ENCODE results near the gene NLRP9.

Gene NLRP9

DNA sequence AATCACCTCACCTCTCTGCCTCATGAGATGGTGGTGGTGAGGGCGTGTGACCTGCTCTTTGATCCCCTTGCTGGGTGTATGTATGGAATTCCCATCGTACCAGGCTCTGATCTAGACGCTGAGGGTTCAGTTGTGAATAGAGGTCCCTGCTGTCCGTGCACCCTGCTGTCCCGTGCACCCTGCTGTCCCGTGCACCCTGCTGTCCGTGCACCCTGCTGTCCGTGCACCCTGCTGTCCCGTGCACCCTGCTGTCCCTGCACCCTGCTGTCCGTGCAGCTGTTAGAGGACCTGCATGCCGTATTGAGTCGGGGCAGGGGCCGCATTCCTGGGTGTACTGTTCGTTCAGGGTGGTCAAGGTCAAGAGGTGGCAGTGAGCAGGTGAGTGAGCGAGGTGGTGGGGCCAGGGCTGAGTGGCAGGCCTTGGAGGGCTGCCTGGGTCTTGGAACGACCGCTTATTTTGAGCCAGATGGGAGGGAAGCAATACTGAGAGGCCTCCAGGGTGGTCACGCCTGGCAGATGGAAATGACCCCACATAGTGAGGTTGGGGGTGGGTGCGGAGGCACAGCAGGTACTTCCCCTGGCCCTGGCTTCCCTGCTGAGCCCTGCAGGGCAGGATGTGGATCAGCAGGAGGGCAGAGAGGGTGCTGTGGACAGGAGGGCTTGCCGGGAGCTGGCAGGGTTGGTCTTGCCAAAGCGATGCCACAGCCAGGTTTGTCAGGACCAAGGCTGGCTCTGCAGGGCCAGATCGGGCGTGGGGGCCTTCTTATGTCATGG, 67.7 kb downstream of the NLRP9 start:
- DNase-seq: no peak

DNA sequence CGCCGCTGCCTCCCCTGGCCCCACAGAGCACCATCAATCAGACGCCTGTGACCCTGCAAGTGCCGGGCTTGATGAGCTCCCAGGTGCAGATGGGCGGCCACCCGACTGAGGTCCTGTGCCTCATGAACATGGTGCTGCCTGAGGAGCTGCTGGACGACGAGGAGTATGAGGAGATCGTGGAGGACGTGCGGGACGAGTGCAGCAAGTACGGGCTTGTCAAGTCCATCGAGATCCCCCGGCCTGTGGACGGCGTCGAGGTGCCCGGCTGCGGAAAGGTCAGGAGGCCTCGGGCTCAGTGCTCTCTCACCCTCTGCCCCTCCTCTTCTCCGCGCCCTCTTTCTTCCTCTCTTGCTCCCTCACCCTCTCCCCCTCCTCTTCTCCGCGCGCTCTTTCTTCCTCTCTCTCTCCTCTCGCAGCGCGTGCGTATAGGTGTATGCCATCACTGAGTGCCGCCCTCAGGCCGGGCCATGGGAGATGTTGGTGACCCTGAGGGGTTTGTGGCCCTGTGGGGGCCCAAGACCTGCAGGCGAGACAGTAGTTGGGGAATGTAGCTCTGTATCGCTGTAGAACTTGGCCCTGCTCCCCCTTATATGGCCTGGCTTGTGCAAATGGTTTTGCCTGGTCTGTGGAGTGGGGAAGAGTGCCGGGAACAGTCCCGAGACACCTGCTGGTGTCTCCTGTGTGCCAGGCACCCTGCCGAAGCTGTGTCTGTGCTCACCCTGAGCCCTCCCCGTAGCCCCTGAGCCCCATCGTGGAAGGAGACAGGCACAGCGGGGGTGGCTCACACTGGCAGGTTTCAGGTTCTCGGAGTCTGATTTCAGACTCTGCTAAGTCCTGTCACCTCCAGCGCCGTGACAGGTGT, 68.6 kb downstream of the NLRP9 start:
- DNase-seq: no peak

DNA sequence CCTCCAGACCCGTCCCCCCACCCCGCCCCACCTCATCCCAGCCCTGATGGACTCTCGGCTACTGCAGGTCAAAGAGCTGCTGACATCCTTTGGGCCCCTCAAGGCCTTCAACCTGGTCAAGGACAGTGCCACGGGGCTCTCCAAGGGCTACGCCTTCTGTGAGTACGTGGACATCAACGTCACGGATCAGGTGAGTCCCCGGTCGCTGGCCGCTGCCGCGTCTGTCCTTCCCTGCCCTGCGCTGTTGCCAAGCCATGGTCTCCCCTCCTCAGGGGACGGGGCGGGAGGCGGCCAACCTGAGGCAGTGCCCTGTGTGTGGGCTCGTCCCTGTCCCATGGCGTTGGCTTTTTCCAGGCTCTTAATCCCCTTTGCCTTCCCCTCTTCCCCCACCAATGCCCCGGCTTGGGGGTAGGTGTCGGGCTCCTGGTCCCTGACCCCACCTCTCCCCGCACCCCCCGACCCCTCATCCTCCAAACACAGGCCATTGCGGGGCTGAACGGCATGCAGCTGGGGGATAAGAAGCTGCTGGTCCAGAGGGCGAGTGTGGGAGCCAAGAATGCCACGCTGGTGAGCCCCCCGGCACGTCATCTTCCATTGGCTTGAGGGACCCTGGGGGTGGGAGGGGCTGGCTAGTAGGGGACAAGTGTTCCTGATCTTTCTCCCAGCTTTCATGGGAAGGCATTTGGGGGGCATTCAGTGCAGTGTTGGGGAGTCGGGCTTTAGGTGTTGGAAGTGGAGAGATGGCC, 69.4 kb downstream of the NLRP9 start:
- DNase-seq: no peak

DNA sequence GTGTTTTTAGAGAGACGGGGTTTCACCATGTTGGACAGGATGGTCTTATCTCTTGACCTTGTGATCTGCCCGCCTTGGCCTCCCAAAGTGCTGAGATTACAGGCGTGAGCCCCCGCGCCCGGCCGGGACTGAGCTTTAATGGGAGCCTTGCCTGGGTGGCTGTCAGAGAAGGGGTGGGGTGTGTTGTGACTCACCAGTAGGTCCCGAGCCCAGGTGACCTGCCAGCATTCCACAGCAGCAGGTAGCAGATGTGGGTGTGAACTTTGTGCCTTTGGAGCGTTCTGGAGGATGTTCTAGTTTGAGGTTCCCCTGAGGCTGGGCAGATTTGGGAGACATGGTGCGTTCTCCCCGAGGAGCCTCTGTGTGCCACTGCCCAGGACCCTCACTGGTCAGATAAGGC, 70.2 kb downstream of the NLRP9 start:
- DNase-seq: no peak

DNA sequence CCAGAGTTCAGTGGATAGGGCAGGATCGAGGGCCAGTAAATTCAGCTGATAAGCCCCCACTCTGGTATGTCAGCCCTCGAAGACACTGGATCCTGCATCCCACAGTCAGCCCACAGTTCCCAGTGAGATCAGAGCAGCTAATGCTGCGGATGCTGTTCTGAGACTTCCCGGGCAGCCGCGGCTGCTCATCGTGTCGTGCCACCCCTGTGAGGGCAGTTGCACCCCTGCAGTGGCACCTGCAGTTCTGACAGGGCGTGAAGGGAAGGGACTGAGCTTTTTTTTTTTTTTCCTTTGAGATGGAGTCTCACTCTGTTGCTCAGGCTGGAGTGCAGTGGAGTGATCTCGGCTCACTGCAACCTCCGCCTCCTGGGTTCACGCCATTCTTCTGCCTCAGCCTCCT, 70.7 kb downstream of the NLRP9 start:
- no peak for DNase-seq

DNA sequence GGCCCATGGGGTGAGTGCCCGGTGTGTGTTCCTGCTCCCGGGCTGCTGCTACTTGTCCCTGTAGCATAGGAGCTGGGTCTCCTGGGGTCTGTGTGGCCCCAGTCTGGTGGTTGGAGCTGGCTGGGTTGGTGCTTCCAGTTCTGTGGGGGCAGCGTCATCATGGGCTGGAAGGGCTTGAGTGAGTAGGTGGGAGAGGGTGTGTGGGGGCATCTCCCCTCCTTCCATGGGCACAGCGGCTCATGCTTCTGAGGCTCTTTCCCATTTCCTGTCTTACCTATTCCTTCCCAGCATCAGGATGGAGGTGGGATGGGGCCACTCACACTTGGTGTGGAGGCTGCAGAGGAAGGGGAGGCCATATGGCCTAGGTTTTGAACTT, 71.2 kb downstream of the NLRP9 start:
- DNase-seq: no peak

DNA sequence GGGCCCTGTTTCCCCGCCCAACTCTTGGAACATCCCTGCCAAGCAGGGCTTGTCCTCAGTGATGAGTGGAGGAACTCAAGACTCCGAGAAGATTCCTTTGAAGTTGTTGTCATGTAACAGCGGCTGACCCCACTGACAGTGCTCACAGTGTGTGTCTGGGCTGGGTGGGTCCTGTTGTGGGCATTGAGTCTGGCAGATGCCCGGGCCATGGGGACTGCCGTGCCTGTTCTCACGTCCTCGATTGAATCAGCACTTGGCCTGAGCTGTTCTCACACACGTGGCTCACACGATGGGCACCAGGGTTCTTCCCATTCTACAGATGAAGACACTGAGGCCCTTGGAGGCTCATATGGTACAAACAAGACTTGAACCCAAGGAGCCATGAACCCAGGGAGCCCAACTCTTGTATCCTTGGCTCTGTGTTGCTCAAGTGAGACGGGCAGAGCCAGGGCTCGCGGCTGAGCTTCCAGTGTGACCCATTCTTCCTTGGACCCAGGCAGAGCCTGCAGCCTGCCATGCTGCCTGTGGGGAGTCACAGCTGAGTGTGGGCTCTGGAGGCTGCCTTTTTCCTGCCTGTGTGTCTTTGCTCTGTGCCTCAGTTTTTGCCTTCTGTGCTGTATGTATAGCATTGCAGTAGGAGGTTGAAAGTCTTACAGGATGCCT, 71.7 kb downstream of the NLRP9 start:
- DNase-seq: no peak

DNA sequence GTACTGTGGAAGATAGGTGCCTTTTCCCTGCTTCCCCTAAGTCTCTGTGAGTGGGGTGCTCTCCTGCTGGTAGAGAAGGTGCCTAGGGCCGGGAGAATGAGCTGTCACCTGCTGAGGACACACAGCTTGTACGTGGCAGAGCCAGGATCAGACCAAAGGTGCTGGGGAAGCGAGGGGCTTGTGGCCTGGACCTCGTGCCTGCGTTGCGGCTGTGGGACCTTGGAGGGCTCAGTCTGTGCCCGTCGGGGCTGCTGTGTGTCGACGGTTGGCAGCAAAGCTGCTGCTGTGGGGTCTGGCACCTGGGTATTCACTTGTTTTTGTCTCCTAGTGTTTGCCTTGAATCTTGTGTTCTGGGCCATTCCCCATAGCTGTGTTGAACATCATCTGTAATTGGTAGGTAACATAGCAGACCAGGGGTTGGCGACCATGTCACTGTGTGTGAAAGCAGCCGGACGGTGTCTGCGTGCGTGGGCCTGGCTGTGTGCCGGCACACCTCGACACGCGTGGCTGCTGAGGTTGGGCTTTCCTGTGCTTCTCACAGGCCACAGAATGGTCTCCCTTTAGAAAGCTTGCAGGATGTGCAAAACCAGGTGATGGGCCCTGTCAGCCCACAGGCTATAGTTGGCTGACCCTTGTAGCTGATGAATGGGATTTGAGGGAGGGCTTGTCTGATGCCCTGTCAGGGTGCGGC, 74.2 kb downstream of the NLRP9 start:
- no peak for DNase-seq

DNA sequence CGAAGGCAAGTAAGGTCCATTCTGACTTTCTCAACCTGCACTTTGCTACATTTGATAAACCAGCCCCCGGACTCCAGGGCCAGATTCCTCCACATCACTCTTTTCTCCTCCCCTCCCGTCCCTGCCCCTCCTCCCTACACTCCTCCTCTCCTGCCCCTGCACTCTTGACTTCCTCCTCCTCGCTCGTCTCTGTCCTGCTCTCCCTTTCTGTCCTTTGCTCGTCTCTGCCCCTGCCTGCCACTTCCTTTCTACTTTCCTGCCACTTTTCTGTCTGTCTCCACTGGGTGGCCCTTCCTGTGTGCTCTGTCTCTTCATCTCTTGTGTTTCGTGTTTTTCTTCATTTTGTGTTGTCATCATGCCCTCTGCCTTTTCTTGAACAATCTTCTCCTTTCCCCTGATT, 76.4 kb downstream of the NLRP9 start:
- no peak for DNase-seq

DNA sequence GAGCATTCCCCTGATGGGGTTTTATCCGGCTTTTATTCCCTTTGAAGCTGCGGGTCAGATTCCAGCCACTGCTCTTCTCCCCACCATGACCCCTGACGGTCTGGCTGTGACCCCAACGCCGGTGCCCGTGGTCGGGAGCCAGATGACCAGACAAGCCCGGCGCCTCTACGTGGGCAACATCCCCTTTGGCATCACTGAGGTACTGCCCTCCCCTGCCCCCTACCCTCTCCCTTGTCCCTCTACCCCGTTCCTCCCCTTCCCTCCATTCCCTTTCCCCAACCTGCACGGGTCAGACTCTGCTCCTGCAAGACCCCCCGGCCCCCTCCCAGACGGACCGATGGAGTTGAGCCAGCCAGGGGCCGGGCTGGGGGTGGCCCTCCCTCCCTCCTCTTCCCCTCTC, 77.2 kb downstream of the NLRP9 start:
- no peak for DNase-seq

DNA sequence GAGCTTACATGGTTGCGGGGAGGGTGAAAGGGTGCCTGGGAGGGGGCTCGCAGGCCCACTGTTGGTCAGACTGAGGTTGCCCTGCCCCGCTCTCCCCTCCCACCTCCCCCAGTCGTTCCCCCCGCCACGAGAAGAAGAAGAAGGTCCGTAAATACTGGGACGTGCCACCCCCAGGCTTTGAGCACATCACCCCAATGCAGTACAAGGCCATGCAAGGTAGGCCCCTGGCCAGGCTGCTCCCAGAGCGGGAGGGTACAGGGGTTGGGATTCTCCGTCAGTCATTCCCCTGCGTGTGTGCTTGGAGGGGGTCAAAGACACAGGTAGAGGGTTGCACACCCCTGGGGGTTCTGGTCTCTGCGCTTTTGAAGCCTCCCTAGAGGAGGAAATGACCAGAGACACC, 77.8 kb downstream of the NLRP9 start:
- no peak for DNase-seq

DNA sequence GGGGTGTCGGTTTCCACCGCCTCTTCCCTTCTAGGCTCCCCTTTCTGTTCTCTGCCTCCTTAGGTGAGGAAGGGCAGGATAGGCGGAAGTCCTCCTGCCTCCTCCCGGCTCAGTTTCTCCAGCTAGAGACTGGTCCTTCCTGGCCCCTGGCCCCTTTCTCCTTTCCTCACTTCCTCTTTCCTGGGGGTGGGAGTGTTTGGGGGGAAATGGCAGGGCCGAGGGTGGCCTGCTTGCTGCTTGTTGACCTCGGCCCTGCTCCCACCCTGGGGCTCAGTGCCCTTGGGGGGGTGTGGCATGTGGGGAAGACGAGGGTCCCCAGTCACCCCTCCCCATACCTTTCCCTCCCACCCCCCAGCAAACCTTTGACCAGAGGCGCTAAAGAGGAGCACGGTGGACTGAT, 78.4 kb downstream of the NLRP9 start:
- DNase-seq: no peak

DNA sequence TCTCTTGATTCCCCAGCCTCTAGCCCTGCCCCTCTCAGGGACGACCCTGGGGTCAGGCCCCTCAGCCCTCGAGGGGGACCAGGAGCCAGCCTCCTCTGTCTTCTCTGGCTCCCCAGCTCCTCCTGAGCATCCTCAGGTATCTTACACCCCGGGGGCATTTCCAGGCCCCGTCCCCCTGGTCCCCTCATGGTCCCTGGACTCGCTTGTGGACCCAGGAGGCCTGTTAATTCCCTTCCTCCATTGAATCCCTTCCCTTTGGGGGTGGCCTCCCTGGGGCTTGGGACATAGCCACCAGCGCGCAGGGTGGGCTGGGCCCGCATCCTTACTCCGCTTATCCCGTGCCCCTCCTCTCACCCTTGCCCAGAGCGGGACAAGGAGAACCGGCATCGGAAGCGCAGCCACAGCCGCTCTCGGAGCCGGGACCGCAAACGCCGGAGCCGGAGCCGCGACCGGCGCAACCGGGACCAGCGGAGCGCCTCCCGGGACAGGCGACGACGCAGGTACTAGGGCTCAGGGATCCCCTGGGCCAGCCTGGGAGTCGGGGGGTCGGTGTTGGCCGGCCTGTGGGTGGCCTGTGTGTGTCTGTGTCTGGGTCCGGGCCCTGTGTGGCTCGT, 79.2 kb downstream of the NLRP9 start:
- no peak for DNase-seq

All from NCI-H2227 treated with DMSO at 0.1 percent for 48 hours (cell line).